ENCODE results near the gene SH2D3C. TPM values are rescaled to one million over a fixed set of nuclear protein-coding genes. Genes with fewer than 3 reads are reported as not detected.

The SH2D3C gene
- total RNA-seq, 2 donors from 2014 or later = 59.5 to 65.8 TPM

DNA sequence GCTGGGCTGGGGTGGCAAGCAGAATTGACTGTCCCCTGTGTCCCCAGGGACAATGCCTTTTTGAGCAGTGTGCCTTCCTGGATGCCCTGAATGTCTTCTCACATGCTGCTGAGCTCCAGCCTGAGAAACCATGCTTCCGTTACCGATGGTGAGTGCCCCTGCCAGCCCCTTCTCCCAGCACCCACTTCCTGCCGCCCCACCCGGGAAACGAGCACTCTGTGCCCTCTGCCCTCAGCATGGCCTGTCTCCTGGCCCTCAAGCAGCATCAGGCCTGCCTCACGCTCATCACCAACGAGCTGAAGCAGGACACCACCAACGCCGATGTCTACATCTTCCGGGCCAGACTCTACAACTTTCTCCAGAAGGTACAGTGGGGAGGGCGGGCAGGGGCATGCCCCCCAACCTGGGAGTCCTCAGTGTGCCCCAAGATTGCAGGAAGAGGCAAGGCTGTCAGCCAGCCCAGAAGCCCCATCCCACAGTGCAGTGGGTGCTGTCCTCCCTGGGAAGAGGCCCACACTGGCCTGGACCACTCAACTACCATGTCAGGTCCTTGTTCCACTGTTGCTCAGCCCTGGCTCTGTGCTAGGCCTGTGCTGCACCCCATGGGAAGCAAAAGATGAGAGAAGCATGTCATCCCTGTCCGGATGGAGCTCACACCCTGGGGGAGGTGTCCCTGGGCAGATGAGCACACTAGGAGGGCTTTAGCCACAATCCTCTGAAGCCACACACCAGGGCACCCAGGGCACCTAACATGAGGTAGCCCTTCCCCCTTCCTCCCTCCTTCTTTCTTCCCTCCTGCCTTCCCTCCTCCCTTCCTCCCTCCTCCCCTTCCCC lies 58.2 kb downstream of the SH2D3C start:
- Mint-ChIP-seq H3K9me3 (no peaks in the 10 kb centered on the region), H3K27me3 (ENCODE audit: low read depth) (no peaks in the 10 kb centered on the region), H3K4me3 (peak overlapping the region in 1 of 2 donors; percentile 69), H3K27ac (peak overlapping the region; percentile 95), H3K36me3 (ENCODE audit: insufficient read depth in 2 of 2) (peaks cover 1 to 2% of the 10 kb centered on the region in 2 donors), H3K4me1 (ENCODE audit: low read depth) (peaks cover 19% of the 10 kb centered on the region)
- DNase-seq (peak in 1 of 2 donors; percentile 56), ATAC-seq (replicated peaks in 1 of 2) (peak in 1 of 2 donors; percentile 10)

DNA sequence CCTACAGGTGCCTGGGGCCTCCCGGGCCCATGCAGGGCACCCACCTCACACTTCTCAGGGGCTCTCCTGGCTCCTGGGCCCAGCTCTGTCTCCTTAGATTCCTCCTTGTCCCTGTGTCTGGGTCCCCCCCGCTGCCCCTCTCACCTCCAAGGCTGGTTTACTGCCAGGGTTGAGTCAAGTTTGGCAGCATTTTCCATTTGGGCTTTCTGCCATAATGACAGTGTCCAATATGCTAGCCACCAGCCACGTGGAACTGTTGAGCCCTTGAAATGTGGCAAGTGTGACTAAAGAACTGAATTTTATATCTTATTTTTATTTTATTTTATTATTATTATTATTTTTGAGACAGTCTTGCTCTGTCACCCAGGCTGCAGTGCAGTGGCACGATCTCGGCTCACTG lies 60.7 kb downstream of the SH2D3C start:
- H3K27me3 Mint-ChIP-seq (ENCODE audit: low read depth) = no peaks in the 10 kb centered on the region
- ATAC-seq (replicated peaks in 1 of 2) = no peak
- DNase-seq = no peak
- no peaks in the 10 kb centered on the region for H3K9me3 Mint-ChIP-seq
- H3K36me3 Mint-ChIP-seq (ENCODE audit: insufficient read depth in 2 of 2) = peaks cover 1 to 2% of the 10 kb centered on the region in 2 donors
- no peak overlapping the region for H3K27ac Mint-ChIP-seq
- peaks cover 24% of the 10 kb centered on the region for H3K4me1 Mint-ChIP-seq (ENCODE audit: low read depth)
- peak overlapping the region in 1 of 2 donors; percentile 47 for H3K4me3 Mint-ChIP-seq

DNA sequence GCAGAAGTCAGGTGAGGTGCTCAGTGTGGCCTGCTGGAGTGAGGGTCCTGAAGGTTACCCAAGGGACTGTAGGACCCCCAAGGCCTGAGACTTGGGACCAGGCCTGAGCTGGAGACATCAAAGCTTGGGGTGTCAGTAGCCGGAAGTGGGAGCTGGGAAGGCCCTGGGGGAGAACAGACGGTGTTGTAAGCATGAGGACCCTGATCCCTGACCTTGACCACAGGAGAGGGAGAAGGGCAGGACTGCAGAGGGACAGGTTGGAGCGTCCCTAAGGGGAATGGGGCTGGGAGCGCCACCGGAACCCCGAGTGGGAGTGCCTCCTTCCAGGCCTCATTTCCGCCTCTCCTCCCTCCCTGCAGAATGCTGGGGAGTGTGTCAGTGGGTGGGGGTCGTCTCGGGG lies 62.1 kb downstream of the SH2D3C start:
- peaks cover 28% of the 10 kb centered on the region for H3K4me1 Mint-ChIP-seq (ENCODE audit: low read depth)

DNA sequence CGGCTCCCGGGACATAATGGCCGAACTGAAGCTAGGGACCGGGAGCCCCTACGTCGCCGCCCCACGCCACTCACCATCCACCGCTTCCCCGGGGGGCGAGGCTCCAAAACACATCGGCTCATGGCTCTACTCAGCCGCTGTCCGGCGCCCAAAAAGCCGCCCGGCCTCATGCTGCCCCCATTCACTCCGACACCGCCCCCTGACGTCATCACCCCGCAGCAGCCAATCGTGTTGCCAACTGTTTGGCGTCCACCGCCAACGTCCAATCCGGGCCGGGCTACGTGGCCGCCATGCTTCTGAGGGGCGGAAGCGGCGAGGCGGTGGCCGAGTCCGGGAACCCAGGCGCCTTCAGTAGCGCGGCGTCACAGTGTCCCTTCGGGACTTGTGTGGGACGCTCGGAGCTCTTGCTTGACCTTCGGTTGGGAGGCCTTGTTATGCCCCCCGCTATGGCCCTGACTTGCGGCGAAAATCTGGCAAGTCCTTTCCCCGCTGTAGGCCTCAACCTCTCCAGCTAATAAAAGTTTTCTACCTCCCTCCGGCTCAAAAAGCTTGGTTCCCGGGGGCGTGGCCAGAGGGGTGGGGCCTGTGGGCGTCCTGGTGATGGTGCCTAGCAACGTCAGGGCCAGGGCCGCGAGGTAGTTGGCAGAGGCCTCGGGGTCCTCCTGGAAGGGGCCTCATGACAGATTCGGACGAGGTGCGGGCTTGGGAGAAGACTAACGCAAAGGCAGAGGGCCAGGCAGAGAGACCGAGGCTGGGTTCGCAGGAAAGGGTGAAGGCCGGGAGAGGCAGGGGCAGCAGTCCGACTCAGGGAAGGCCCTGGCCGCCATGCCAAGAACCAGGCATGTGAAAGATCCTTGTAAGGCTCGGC lies 62.8 kb downstream of the SH2D3C start, which contains the start of the genes PTRH1 and TTC16:
PTRH1 (minus strand) TSS at position 194 of the 868 bp plus-strand sequence; CDS start at position 170, 24 bp downstream.
TTC16 (plus strand) TSS at position 610 of the 868 bp plus-strand sequence; CDS start at position 677, 67 bp downstream.
- Mint-ChIP-seq H3K36me3 (ENCODE audit: insufficient read depth in 2 of 2) (peaks cover 1 to 2% of the 10 kb centered on the region in 2 donors), H3K27ac (peak within 1 kb of the TSS; percentile 85), H3K4me3 (peak within 1 kb of the TSS; percentile 88 to 99), H3K27me3 (ENCODE audit: low read depth) (no peaks in the 10 kb centered on the region), H3K9me3 (no peaks in the 10 kb centered on the region), H3K4me1 (ENCODE audit: low read depth) (peaks cover 34% of the 10 kb centered on the region)
- ATAC-seq (replicated peaks in 1 of 2) = peak; percentile 92 to 97
- peak; percentile 99 for DNase-seq

More for the DNA sequence above, 62.1 kb downstream of the SH2D3C start:
- peak overlapping the region; percentile 85 for H3K27ac Mint-ChIP-seq
- H3K9me3 Mint-ChIP-seq = no peaks in the 10 kb centered on the region
- DNase-seq (no peak), ATAC-seq (replicated peaks in 1 of 2) (no peak)
- H3K27me3 Mint-ChIP-seq (ENCODE audit: low read depth) = no peaks in the 10 kb centered on the region
- peaks cover 1 to 2% of the 10 kb centered on the region in 2 donors for H3K36me3 Mint-ChIP-seq (ENCODE audit: insufficient read depth in 2 of 2)
- peak overlapping the region; percentile 88 to 99 for H3K4me3 Mint-ChIP-seq

DNA sequence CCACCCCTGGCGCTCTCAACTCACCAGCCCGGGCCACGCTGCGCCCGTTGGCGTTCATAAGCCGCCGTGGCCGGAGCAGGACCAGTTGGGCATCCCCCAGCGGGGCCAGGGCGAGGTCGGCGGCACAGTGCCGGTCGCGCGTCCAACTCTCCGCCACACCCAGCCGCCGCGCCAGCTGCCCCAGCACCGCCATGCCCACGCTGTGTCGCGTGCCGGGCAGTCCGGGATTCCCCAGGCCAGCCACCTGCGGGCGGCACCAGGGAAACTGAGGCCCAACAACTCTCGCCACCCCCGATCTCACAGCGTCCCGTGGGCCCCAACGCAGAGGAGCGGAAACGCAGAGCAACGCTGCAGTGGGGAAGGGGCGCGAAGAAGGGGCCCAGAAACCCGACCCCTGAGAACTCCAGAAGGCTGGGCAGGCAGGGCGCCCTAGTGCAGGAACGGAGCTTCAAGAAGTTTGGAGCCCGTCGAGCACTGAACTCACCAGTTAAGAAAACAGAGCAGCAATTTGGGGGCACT lies 63.5 kb downstream of the SH2D3C start:
- Mint-ChIP-seq H3K27ac (peak overlapping the region; percentile 61), H3K36me3 (ENCODE audit: insufficient read depth in 2 of 2) (peaks cover 1 to 2% of the 10 kb centered on the region in 2 donors), H3K4me1 (ENCODE audit: low read depth) (peaks cover 38% of the 10 kb centered on the region), H3K4me3 (peak overlapping the region; percentile 88 to 99), H3K9me3 (no peaks in the 10 kb centered on the region), H3K27me3 (ENCODE audit: low read depth) (no peaks in the 10 kb centered on the region)
- ATAC-seq (replicated peaks in 1 of 2) (peak; percentile 11 to 20), DNase-seq (peak; percentile 28 to 32)

DNA sequence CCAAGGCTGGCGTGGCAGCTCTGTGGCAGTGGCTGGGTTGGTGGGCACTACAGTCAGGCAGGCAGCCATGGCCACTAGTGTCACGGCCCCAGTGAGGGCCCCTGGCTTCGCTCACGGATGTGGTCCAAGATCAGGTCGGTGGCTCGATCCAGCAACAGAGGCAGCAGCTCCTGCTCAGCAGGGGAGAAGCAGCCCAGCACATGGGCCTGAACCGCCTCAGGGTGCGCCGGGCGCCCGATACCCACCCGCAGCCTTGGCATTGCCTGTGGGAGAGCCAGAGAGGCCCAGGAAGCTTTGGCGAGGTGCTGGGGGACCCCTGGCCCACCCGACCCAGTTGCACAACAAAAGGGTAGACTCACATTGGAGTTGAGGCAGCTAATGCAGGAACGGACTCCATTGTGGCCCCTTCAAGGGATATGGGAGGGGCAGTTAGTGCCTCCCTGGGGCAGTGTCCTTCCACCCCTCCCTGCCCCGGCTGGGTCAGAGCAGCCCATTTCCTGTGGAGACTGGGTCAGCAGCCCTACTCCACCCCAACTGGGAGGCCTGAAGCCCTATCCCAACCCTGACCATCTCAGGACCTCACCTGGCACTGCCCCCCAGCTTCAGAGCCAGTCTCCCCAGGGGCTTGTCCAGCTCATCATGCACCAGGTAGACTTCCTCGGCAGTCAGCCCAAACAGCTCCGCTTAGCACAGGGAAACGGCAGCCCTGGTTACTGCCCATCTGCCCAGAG lies 64.3 kb downstream of the SH2D3C start:
- H3K36me3 Mint-ChIP-seq (ENCODE audit: insufficient read depth in 2 of 2) = peaks cover 1 to 2% of the 10 kb centered on the region in 2 donors
- no peak overlapping the region for H3K27ac Mint-ChIP-seq
- no peaks in the 10 kb centered on the region for H3K27me3 Mint-ChIP-seq (ENCODE audit: low read depth)
- ATAC-seq (replicated peaks in 1 of 2) (no peak), DNase-seq (no peak)
- H3K4me1 Mint-ChIP-seq (ENCODE audit: low read depth) = peaks cover 31% of the 10 kb centered on the region
- H3K9me3 Mint-ChIP-seq = no peaks in the 10 kb centered on the region
- peak overlapping the region; percentile 88 to 99 for H3K4me3 Mint-ChIP-seq

DNA sequence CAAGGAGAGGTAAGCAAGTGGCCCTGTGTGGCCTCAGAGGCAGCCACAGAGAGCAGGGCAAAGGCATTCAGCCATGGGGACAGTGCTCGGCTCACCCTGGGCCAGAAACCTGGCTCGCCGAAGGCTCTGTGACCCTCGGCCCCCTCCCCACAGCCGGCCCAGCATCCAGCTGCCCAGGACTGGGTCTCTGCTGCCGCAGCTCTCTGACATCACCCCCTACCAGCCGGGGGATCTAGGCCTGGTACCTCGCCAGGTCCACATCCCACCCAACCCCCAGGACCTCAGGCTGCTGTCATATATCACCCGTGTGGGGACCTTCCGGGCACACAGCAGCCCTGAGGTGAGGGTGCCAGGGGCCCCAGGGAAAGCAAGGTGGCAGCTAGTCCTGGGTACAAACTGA lies 65.6 kb downstream of the SH2D3C start:
- Mint-ChIP-seq H3K9me3 (no peaks in the 10 kb centered on the region), H3K36me3 (ENCODE audit: insufficient read depth in 2 of 2) (peaks cover 1 to 2% of the 10 kb centered on the region in 2 donors), H3K27ac (no peak overlapping the region), H3K4me3 (no peak overlapping the region), H3K27me3 (ENCODE audit: low read depth) (no peaks in the 10 kb centered on the region), H3K4me1 (ENCODE audit: low read depth) (peaks cover 30% of the 10 kb centered on the region)
- ATAC-seq (replicated peaks in 1 of 2) = no peak
- DNase-seq = no peak

DNA sequence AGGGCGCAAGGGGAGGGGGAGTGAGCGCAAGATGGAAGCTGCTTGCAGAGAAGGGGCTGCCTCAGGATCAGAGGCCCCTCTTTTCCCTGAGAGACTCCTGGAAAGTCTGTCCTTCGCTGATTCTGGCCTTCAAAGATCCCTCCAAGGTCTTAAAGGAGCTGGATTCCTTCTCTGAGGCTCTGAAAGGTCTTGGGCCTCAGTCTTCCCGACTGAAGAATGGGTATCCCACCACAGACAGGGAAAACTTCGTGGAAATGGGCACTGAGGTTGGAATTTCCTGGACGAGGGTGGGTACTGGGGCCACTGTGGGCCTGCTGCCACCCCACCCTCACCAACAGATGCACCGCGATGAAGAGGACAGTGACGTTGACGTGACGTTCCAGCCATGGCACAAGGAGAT lies 66.1 kb downstream of the SH2D3C start:
- no peaks in the 10 kb centered on the region for H3K9me3 Mint-ChIP-seq
- no peak overlapping the region for H3K27ac Mint-ChIP-seq
- H3K36me3 Mint-ChIP-seq (ENCODE audit: insufficient read depth in 2 of 2) = peaks cover 1 to 2% of the 10 kb centered on the region in 2 donors
- no peaks in the 10 kb centered on the region for H3K27me3 Mint-ChIP-seq (ENCODE audit: low read depth)
- no peak overlapping the region for H3K4me3 Mint-ChIP-seq
- ATAC-seq (replicated peaks in 1 of 2) (no peak), DNase-seq (no peak)
- H3K4me1 Mint-ChIP-seq (ENCODE audit: low read depth) = peaks cover 35% of the 10 kb centered on the region

DNA sequence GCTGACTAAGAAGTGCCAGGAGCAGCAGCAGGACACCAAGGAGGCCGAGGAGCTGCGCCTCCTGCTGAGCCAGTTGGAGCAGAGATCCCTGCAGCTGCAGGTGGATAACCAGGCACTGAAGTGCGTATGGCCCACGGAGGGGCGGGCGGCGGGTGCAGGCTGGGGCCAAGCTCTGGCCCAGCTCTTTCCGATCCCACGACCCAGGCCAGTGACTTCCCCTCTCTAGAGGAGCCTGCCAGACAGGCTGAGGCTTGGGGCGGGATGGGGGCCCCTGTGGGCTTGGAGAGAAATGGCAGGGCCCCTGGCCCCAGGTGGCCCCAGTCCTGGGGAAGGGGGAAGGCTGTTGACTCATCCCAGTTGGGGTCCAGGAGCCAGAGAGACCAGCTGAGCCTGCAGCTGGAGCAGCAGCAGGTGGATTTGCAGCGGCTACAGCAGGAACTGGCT lies 66.6 kb downstream of the SH2D3C start:
- H3K27ac Mint-ChIP-seq = no peak overlapping the region
- peaks cover 35% of the 10 kb centered on the region for H3K4me1 Mint-ChIP-seq (ENCODE audit: low read depth)
- H3K4me3 Mint-ChIP-seq = no peak overlapping the region
- no peak for DNase-seq
- no peak for ATAC-seq (replicated peaks in 1 of 2)
- peaks cover 1 to 2% of the 10 kb centered on the region in 2 donors for H3K36me3 Mint-ChIP-seq (ENCODE audit: insufficient read depth in 2 of 2)
- H3K27me3 Mint-ChIP-seq (ENCODE audit: low read depth) = no peaks in the 10 kb centered on the region
- H3K9me3 Mint-ChIP-seq = no peaks in the 10 kb centered on the region

DNA sequence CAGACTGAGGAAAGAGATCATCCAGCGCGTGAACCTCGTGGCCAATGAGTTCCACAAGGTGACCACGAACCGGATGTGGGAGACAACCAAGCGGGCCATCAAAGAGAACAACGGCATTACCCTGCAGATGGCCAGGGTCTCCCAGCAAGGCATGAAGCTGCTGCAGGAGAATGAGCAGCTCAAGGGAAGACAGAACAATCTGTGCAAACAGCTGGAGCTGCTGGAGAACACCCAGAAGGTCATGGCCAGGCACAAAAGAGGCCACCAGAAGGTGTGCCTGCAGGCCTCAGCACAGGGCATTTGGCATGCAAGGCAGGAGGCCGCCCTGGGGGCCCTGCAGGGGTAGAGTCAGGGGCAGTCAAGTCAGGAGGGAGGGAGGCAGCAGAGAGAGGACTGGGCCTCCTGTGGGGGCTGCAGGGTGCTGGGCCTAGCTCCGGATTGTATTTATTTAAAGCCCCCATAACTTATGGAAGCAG lies 67.2 kb downstream of the SH2D3C start:
- Mint-ChIP-seq H3K36me3 (ENCODE audit: insufficient read depth in 2 of 2) (peaks cover 1 to 2% of the 10 kb centered on the region in 2 donors), H3K27ac (no peak overlapping the region), H3K9me3 (no peaks in the 10 kb centered on the region), H3K27me3 (ENCODE audit: low read depth) (no peaks in the 10 kb centered on the region), H3K4me1 (ENCODE audit: low read depth) (peaks cover 33% of the 10 kb centered on the region), H3K4me3 (no peak overlapping the region)
- ATAC-seq (replicated peaks in 1 of 2) = no peak
- peak in 1 of 2 donors; percentile 16 for DNase-seq

DNA sequence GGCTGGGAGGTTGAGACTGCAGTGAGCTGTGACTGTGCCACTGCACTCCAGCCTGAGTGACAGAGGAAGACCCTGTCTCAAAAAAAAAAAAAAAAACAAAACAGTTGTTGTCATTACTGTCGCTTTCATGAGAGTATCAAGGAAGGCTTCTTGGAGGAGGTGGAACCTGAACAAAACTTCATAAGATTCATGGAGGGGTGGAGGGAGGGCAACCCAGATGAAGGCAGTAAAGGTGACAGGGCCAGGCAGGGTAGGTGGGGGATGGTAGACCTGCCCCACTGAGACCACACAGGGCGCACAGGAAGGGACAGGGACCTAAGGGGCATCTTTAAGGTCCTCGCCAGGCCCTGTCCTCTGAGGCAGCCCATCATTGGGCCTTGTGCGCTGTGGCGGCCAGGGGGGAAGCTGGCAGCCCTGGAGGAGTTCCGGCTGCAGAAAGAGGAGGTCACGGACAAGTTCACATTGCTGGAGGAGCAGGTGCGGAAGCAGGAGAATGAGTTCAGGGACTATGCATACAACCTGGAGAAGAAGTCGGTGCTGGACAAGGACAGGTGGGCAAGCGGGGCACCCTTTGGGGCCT lies 68.2 kb downstream of the SH2D3C start:
- Mint-ChIP-seq H3K36me3 (ENCODE audit: insufficient read depth in 2 of 2) (no peaks in the 10 kb centered on the region), H3K27ac (no peak overlapping the region), H3K9me3 (no peaks in the 10 kb centered on the region), H3K4me1 (ENCODE audit: low read depth) (peaks cover 27% of the 10 kb centered on the region), H3K27me3 (ENCODE audit: low read depth) (no peaks in the 10 kb centered on the region), H3K4me3 (no peak overlapping the region)
- DNase-seq (no peak), ATAC-seq (replicated peaks in 1 of 2) (no peak)

Measured in activated T-cell treated with anti-CD3 and anti-CD28 coated beads, Interleukin-2, amount 50 U/mL, for 72 hours (primary cell).